GM19099 (cell line): ENCODE measurements around the gene LRRC56.

ENCODE experiments used
- POLR2A ChIP-seq: IDR thresholded peaks from 3 replicates; pipeline ENCODE4 v1.6.1; 2011; ENCODE audit warnings: low read depth; ENCODE audit not compliant: insufficient read length; ENCODE audit errors: extremely low read depth

Gene LRRC56

GRCh38 chr11:528815-529727 lies 8.3 kb upstream of the LRRC56 start:
- TF ChIP-seq POLR2A, result no peak

DNA sequence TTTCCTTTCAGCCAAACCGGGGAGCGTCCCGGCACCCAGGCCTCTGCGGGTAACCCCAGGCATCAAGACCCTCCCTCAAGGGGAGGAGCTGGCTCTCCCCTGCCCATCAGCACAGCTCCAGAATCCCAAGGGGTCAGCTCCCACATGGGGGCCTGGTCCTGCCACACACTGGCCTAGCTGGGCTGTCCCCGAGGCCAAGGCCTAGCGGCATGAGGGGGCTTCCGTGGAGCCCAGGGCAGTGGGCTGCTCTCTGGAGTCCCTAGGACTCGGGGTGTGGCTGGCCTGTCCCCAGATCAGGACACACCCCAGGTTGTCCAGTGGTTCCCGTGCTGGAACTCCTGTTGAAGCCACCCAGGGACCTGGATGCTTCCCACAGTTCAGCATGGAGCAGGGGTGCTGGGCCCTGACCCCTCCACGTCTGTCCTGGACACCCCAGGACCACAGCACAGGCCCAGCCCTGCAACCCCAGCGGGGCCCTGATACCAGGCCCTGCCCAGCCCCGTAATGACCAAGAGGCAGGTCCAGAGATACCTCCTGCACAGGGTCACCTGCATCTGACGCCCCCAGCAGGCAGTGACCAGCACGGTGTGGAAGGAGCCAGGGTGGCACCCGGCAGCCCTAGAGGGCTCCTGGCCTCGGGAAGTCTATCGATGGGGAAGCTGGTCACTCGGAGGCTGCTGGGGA lies 7.5 kb upstream of the LRRC56 start:
- no peak for TF ChIP-seq POLR2A

- TF ChIP-seq POLR2A, result no peak
Observed at GRCh38 chr11:530960-531831, 6.1 kb upstream of the LRRC56 start.

DNA sequence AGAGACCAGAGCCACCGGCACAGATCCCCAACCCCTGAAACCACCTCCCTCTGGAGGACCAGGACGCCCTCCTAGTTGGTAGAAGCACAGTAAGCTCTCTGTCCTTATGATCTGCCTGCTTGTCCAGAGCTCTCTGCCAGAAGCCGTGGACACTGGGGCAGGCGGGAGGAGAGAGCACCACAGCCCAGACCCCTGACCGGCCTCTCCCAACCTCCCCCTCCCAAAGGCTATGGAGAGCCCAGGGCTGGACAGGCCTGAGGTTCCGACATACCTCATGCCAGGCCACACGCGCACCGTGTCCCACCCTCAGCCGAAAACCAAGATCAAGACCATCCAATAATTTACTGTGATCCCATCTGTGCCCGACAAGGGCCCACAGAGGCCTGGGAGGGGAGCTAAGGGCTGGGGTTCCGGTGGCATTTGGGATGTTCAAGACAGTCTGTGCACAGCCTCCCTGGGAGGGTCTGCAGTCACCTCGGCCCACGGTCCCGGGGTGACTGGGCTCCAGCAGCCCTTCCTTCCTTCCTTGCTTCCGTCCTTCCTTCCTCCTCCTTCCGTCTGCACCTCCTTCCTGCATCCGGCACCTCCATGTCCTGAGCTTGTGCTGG lies 5.3 kb upstream of the LRRC56 start:
- no peak for TF ChIP-seq POLR2A

DNA sequence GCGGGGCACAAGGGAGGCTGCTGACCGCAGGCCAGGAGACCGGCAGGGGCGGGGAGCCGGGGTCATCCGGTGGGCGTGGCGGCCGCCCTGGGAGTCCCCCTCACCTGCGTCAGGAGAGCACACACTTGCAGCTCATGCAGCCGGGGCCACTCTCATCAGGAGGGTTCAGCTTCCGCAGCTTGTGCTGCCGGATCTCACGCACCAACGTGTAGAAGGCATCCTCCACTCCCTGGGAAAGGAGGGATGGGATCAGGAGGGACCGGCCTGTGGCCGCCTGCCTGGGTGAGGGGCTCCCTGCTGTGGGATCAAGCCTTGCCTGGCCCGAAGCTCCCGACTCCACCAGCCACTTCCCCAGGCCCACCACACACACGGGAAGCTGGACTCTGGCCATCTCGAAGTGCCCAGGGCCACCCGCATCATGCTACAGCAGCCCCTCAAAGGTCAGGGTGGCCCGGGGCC lies 4.8 kb upstream of the LRRC56 start:
- TF ChIP-seq POLR2A, result no peak

- no peak for TF ChIP-seq POLR2A
Observed at GRCh38 chr11:532986-533585, 4.2 kb upstream of the LRRC56 start.

DNA sequence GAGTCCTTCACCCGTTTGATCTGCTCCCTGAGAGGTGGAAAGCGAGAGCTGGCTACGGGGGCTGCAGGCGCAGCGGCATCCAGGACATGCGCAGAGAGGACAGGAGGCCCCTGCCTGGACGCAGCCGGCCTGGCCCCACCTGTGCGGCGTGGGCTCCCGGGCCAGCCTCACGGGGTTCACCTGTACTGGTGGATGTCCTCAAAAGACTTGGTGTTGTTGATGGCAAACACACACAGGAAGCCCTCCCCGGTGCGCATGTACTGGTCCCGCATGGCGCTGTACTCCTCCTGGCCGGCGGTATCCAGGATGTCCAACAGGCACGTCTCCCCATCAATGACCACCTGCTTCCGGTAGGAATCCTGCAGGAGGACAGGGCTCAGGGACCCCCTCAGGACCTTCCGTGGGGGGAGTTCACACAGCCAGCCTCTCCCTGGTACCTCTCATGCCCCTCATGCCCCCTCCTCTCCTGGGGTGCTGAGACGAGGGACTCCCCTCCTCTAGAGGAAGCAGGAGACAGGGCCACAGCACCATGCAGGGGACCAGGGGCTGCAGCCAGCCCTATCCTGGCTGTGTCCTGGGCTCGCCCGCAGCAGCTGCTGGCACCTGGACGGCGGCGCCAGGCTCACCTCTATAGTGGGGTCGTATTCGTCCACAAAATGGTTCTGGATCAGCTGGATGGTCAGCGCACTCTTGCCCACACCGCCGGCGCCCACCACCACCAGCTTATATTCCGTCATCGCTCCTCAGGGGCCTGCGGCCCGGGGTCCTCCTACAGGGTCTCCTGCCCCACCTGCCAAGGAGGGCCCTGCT lies 3.5 kb upstream of the LRRC56 start:
- no peak for TF ChIP-seq POLR2A

DNA sequence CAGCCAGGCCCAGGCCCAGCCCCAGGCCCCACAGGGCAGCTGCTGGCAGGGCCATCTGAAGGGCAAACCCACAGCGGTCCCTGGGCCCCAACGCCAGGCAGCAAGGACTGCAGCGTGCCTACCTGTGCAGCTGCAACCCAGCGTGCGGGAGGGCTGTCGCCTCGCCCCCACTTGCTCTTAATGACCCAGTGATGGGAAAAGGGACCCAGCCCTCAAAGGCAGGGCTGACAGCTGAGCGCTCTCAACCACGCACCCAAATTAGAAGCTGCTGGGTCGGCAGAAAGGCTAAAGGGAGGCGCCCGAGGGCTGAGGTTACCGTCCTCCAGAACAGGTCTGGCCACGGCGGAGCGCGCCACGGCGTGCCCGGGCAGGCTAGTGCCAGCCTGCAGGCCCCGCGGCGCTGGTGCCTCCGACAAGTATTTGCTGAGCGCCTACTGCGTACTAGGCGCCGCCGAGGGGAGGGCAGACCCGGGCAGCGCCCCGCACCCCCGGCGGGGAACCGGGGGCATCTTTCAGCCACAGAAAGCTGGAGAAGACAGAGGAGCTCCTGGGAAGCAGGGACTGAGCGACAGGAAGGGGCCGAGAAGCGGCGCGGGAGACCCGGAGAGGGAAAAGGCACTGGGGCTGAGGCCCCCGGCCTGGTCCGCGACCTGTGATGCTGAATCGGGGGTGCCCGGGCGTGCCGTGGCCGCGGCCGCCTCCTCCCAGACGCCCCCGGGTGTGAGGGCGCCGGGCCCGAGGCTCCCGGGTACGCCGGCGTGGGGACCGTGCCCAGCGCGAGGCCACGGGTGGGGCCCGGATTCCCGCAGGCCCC lies 2.7 kb upstream of the LRRC56 start:
- no peak for TF ChIP-seq POLR2A

GRCh38 chr11:535210-535518 lies 2.2 kb upstream of the LRRC56 start:
- TF ChIP-seq POLR2A, result no peak

- TF ChIP-seq POLR2A, result peak; percentile 87
Observed at GRCh38 chr11:535519-536454, 1.5 kb upstream of the LRRC56 start, which contains the start of gene HRAS. HRAS (minus strand) TSS chr11:535576.

DNA sequence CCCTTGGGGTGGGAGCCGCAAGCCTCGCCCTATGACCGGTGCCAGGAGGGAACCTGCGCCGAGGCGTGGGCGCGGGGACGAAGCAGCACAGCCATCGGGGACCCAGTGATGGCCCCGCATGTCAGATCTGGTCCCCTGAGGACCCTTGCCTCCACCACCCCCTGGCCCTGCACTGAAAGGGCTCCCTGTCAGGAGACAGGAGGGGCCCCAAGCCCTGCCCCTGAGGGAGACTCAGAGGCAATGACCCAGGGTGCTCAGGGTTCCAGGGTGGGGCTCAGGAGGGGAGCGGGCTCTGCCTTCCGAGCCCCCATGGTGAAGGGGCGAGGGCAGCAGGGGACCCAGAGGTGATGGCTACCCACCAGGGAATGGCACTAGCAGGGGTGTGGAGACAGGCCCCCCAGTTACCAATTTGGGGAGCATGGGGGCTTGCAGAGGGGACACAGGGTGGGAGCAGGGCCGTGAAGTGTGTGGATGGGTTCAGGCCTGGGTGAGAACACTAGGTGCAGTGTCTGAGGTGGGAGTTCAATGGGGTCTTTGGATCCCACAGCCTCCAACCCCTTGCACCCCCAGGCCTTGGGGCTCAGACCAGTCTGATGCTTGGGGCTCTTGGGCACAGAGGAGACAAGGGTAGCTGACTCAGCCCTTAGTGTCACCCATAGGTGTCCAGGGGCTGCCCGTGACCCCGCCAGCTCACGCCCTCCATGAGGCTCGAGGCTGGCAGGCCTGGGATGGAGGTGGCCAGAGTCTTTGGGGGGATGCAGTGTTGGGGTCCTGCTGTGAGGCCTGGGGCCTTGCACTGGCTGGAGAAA lies 499 bp downstream of the LRRC56 start:
- no peak for TF ChIP-seq POLR2A

GRCh38 chr11:538431-539051 lies 1.2 kb downstream of the LRRC56 start:
- TF ChIP-seq POLR2A, result no peak
